GM23248 (cell line): ENCODE results near the gene GGA3.

Experiments used
- EZH2 ChIP-seq: fragments of 200-600 bp; sonication (generic); IDR thresholded peaks from 2 replicates; pipeline ENCODE4 v1.6.1; 2018; ENCODE audit warnings: antibody characterized with exemption, mild to moderate bottlenecking; ENCODE audit not compliant: insufficient read depth, poor library complexity, severe bottlenecking
- EZH2phosphoT487 ChIP-seq: fragments of 200-600 bp; sonication (generic); IDR thresholded peaks from 2 replicates; pipeline ENCODE4 v1.6.1; 2018; ENCODE audit warnings: antibody characterized with exemption, moderate library complexity, mild to moderate bottlenecking, low read depth; ENCODE audit not compliant: insufficient read depth

DNA sequence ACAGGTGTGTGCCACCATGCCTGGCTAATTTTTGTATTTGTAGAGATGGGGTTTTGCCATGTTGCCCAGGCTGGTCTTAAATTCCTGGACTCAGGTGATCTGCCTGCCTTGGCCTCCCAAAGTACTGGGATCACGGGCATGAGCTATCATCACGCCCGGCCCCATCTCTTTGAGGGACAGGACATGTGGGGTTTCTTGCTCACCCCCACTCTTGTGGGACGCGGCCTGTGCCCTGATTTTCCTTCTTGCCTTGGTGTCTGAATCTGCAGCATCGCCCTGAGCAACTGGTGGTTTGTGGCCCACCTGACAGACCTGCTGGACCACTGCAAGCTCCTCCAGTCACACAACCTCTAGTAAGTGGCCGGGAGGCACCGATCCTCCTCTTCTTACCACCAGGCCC is 30.3 kb downstream of the GGA3 start:
- TF ChIP-seq EZH2phosphoT487 (no peak), EZH2 (no peak)
